ENCODE measurements around the gene WDR18.

The WDR18 gene

GRCh38 chr19:991174-991931, 7.2 kb downstream of the WDR18 start:
- DNase-seq (ENCODE audit: low read depth in 2 of 2, low spot score in 1 of 2), result peak in 1 of 2 donors; percentile 40

- no peak for DNase-seq (ENCODE audit: low read depth in 2 of 2, low spot score in 1 of 2)
Observed at GRCh38 chr19:991932-992669, 8.0 kb downstream of the WDR18 start.

- no peak for DNase-seq (ENCODE audit: low read depth in 2 of 2, low spot score in 1 of 2)
Observed at GRCh38 chr19:992670-993055, 8.5 kb downstream of the WDR18 start.

- DNase-seq (ENCODE audit: low read depth in 2 of 2, low spot score in 1 of 2), result no peak
Observed at GRCh38 chr19:993361-993830, 9.3 kb downstream of the WDR18 start.

GRCh38 chr19:993831-994393, 9.8 kb downstream of the WDR18 start:
- DNase-seq (ENCODE audit: low read depth in 2 of 2, low spot score in 1 of 2), result no peak

GRCh38 chr19:994516-994915, 10.4 kb downstream of the WDR18 start:
- DNase-seq (ENCODE audit: low read depth in 2 of 2, low spot score in 1 of 2), result no peak

- DNase-seq (ENCODE audit: low read depth in 2 of 2, low spot score in 1 of 2), result no peak
Observed at GRCh38 chr19:995051-995827, 11.1 kb downstream of the WDR18 start.

- DNase-seq (ENCODE audit: low read depth in 2 of 2, low spot score in 1 of 2), result peak; percentile 38 to 39
Observed at GRCh38 chr19:996051-996838, 12.1 kb downstream of the WDR18 start.

- no peak for DNase-seq (ENCODE audit: low read depth in 2 of 2, low spot score in 1 of 2)
Observed at GRCh38 chr19:998064-998463, 13.9 kb downstream of the WDR18 start.

GRCh38 chr19:999379-999719, 15.2 kb downstream of the WDR18 start:
- DNase-seq (ENCODE audit: low read depth in 2 of 2, low spot score in 1 of 2), result no peak

- DNase-seq (ENCODE audit: low read depth in 2 of 2, low spot score in 1 of 2), result no peak
Observed at GRCh38 chr19:1000095-1000494, 15.9 kb downstream of the WDR18 start, which contains the start of gene GRIN3B. Gene GRIN3B (plus strand): TSS chr19:1000419. CDS start chr19:1000438, 19 bp downstream.

GRCh38 chr19:1000591-1001537, 16.7 kb downstream of the WDR18 start:
- no peak for DNase-seq (ENCODE audit: low read depth in 2 of 2, low spot score in 1 of 2)

GRCh38 chr19:1001538-1002166, 17.5 kb downstream of the WDR18 start:
- peak in 1 of 2 donors; percentile 45 for DNase-seq (ENCODE audit: low read depth in 2 of 2, low spot score in 1 of 2)

GRCh38 chr19:1002600-1002999, 18.5 kb downstream of the WDR18 start:
- no peak for DNase-seq (ENCODE audit: low read depth in 2 of 2, low spot score in 1 of 2)

GRCh38 chr19:1003283-1003682, 19.1 kb downstream of the WDR18 start:
- no peak for DNase-seq (ENCODE audit: low read depth in 2 of 2, low spot score in 1 of 2)

- DNase-seq (ENCODE audit: low read depth in 2 of 2, low spot score in 1 of 2), result no peak
Observed at GRCh38 chr19:1004204-1004802, 20.2 kb downstream of the WDR18 start.

GRCh38 chr19:1004803-1005664, 20.9 kb downstream of the WDR18 start:
- DNase-seq (ENCODE audit: low read depth in 2 of 2, low spot score in 1 of 2), result no peak

All from stimulated activated CD8-positive, alpha-beta memory T cell treated with anti-CD3 and anti-CD28 coated beads, Interleukin-4, amount 100 ng/mL, for 1 hour (primary cell).